GM19193 (cell line): ENCODE data around the gene PAQR6.
A peak's percentile ranks its signal among the peaks of the same experiment; 100 is the strongest.

Source experiments
- POLR2A ChIP-seq: IDR thresholded peaks from 4 replicates; pipeline ENCODE4 v1.6.1; 2011; ENCODE audit not compliant: insufficient read depth, insufficient read length; ENCODE audit errors: extremely low read depth

The PAQR6 gene

DNA sequence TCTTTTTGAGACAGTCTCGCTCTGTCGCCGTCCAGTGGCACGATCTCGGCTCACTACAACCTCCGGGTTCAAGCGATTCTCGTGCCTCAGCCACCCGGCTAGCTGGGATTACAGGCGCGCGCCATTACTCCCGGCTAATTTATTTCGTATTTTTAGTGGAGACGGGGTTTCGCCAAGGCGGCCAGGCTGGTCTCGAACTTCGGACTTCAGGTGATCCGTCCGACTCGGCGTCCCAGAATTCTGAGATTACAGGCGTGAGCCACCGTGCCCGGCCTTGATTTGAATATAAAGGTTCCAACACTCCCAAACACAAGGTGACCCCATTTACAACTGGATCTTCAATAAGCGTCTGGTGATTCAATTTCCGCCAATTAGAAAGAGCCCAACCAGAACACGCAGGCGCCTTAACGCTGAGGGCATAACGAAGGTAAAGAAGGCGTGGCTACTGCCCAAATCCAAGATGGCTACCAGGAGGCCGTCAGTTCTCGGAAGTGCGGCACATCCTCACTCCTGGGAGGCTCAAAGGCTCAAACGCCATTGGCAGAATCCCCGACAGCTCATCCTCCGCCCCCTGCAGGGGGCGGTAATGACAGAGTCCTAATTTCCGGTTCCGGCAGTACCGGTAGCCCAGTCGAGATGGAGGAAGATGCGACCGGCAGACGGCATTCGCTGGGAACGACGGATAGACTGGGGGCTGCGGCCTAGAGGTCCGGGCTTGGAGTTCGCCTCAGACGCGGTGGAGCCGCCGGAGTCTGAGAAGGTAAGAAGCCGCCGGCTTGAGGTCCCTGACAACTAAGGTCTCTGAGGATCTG lies 54.2 kb downstream of the PAQR6 start, which contains the start of gene SLC25A44:
SLC25A44 (plus strand) TSS at position 617 of the 812 bp plus-strand sequence. CDS start 5,744 bp downstream, outside the sequence.
- peak; percentile 91 for TF ChIP-seq POLR2A
